HepG2 (cell line): ENCODE measurements around the gene RDH16. TPM values are rescaled to one million over a fixed set of nuclear protein-coding genes. Genes with fewer than 3 reads are reported as not detected.

Experiments used
- ATAC-seq: fragments of 200-7000 bp; cut with Tn5 transposase; 3 replicates; pipeline ENCODE4 v1.9.1; 2020; ENCODE audit warnings: mild to moderate bottlenecking, moderate library complexity
- BruUV-seq: library from RNA; stranded (reverse); fragments of 400-500 nt; replicated peaks from 2 replicates; lab custom pipeline; 2021; lab: Mats Ljungman, UMichigan
- CTCF ChIA-PET: fragments of 300-600 bp; formaldehyde crosslinking; extraction: SDS; loops from one replicate; lab custom pipeline; 2021; ENCODE audit warnings: low total read pairs, inconsistent platforms, low intra/inter-chr PET ratio; lab: Yijun Ruan, JAX
- POLR2A ChIA-PET: fragments of 350-600 bp; sonication (Branson Sonifier 250); formaldehyde crosslinking; loops from one replicate; lab custom pipeline; 2020; ENCODE audit warnings: antibody characterized with exemption, inconsistent platforms; lab: Yijun Ruan, JAX
- DNase-seq: peaks from one replicate; pipeline ENCODE4 v3.0.0-alpha.2; 2015; ENCODE audit warnings: low spot score
- FAIRE-seq: peaks from 3 replicates; lab custom pipeline; 2011; peaks lifted over from hg19 to GRCh38; lab: Jason Lieb, UNC
- H2AFZ ChIP-seq: one replicate; pipeline ENCODE4 v1.6.1; 2011; ENCODE audit warnings: low read length, inconsistent platforms
- H3K27ac ChIP-seq: fragments of 300-600 bp; 3 replicates; pipeline ENCODE4 v1.8.0; 2011; ENCODE audit warnings: mixed run types, mild to moderate bottlenecking, mixed read lengths, low read length, inconsistent platforms; ENCODE audit not compliant: insufficient read depth; ENCODE audit errors: extremely low read length
- H3K27me3 ChIP-seq, 2 experiments: fragments of 200-600 bp in 1 of 2; 2 replicates in 1 of 2; 3 replicates in 1 of 2; pipeline versions ENCODE4 v1.6.0 to v1.8.0; 2011; ENCODE audit warnings: low read length in 2 of 2, mild to moderate bottlenecking in 2 of 2, moderate library complexity in 2 of 2, inconsistent platforms in 1 of 2; ENCODE audit not compliant: insufficient read depth in 2 of 2, control insufficient read depth in 1 of 2
- H3K36me3 ChIP-seq, 2 experiments: fragments of 200-600 bp in 1 of 2; replicated peaks in 1 of 2; 2 replicates in 1 of 2; 3 replicates in 1 of 2; pipeline versions ENCODE4 v1.5.1 to v1.8.0; 2011; ENCODE audit warnings: low read length in 2 of 2, inconsistent platforms in 1 of 2; ENCODE audit not compliant: insufficient read depth in 2 of 2, control insufficient read depth in 1 of 2
- H3K4me1 ChIP-seq: 2 replicates; pipeline ENCODE4 v1.5.1; 2012; ENCODE audit warnings: low read length, inconsistent platforms; ENCODE audit not compliant: insufficient read depth
- H3K4me2 ChIP-seq: 2 replicates; pipeline ENCODE4 v1.6.0; 2011; ENCODE audit warnings: low read depth, low read length, inconsistent platforms
- H3K4me3 ChIP-seq, 3 experiments: fragments of 200-600 bp in 1 of 3; sonication (generic), shearing (Covaris generic) in 1 of 3; replicated peaks in 1 of 3; 2 replicates each; pipeline ENCODE4 v1.5.1; 2011 to 2016; ENCODE audit warnings: low read length in 3 of 3, inconsistent platforms in 2 of 3, low read depth in 2 of 3, mild to moderate bottlenecking in 2 of 3, control low read depth in 1 of 3, mixed read lengths in 1 of 3; ENCODE audit not compliant: insufficient read depth in 1 of 3
- H3K79me2 ChIP-seq: one replicate; pipeline ENCODE4 v1.6.1; 2011; ENCODE audit warnings: low read length, inconsistent platforms; ENCODE audit not compliant: insufficient read depth
- H3K9ac ChIP-seq: 2 replicates; pipeline ENCODE4 v1.6.0; 2011; ENCODE audit warnings: mild to moderate bottlenecking, low read depth, low read length, inconsistent platforms; ENCODE audit not compliant: insufficient read depth
- H3K9me3 ChIP-seq: 2 replicates; pipeline ENCODE4 v1.5.1; 2012; ENCODE audit warnings: mild to moderate bottlenecking, low read length
- H4K20me1 ChIP-seq: 2 replicates; pipeline ENCODE4 v1.6.0; 2011; ENCODE audit warnings: inconsistent platforms, mild to moderate bottlenecking, low read length, moderate library complexity; ENCODE audit not compliant: insufficient read depth
- HMGXB3 ChIP-seq: sonication (generic); formaldehyde crosslinking; IDR thresholded peaks from 2 replicates; pipeline ENCODE4 v1.4.0; 2020; ENCODE audit warnings: missing genetic modification reagents, borderline replicate concordance
- HMGXB4 ChIP-seq, 2 experiments: sonication (generic) in 1 of 2; formaldehyde crosslinking in 1 of 2; IDR thresholded peaks; 2 replicates each; pipeline versions ENCODE4 v1.4.0 to v1.6.1; 2018 to 2020; ENCODE audit warnings: missing genetic modification reagents in 2 of 2, borderline replicate concordance in 1 of 2, low read depth in 1 of 2, mild to moderate bottlenecking in 1 of 2, missing biosample characterization in 1 of 2
- RBFOX2 ChIP-seq: fragments of 200-400 bp; formaldehyde crosslinking; IDR thresholded peaks from 2 replicates; pipeline ENCODE4 v1.6.1; 2017; ENCODE audit warnings: low read depth, mild to moderate bottlenecking, low read length
- TBP ChIP-seq: sonication (generic); formaldehyde crosslinking; IDR thresholded peaks from 2 replicates; pipeline ENCODE4 v1.5.0; 2020; ENCODE audit warnings: missing genetic modification reagents
- ZNF282 ChIP-seq: fragments of 450-650 bp; IDR thresholded peaks from 2 replicates; pipeline ENCODE4 v1.6.1; 2018; ENCODE audit not compliant: partially characterized antibody
- ZNF343 ChIP-seq: sonication (generic); formaldehyde crosslinking; IDR thresholded peaks from 2 replicates; pipeline ENCODE4 v1.4.0; 2020; ENCODE audit warnings: mild to moderate bottlenecking, missing genetic modification reagents
- ZNF556 ChIP-seq: sonication (generic); formaldehyde crosslinking; IDR thresholded peaks from 2 replicates; pipeline ENCODE4 v1.4.0; 2020; ENCODE audit warnings: mild to moderate bottlenecking, missing genetic modification reagents, borderline replicate concordance
- ZNF788 ChIP-seq: sonication (generic); formaldehyde crosslinking; IDR thresholded peaks from 2 replicates; pipeline ENCODE4 v1.5.0; 2020; ENCODE audit warnings: mild to moderate bottlenecking, missing genetic modification reagents, borderline replicate concordance
- WGBS: methylation state at CpG from one replicate; pipeline ENCODE4 v1.1.6; 2017; ENCODE audit warnings: low lambda C conversion rate; 5-methylcytosine and 5-hydroxymethylcytosine counted together
- in situ Hi-C: cut with HindIII; loops from 2 replicates; pipeline ENCODE4 v1.10.0; 2017; ENCODE audit warnings: low pct_unique_long_range_greater_than_20kb; ENCODE audit not compliant: extremely low pct_ligation_motif_present
- intact Hi-C: fragments of 100-400 bp; cut with micrococcal nuclease; formaldehyde crosslinking; loops from one replicate; pipeline ENCODE4 v1.10.0; 2022; ENCODE audit not compliant: unreplicated experiment
- polyA plus RNA-seq, 8 experiments: library from polyadenylated mRNA; depleted of rRNA in 3 of 8; stranded (reverse) in 7 of 8; unstranded in 1 of 8; fragments of >200 nt; fragmentation: Illumina TruSeq in 4 of 8; extraction: Trizol in 4 of 8; gene quantifications; 2 replicates each; pipeline versions ENCODE4 v1.2.1 to v1.2.3, GENCODE V29; 2011 to 2016; ENCODE audit warnings: low read depth in 4 of 8, missing spikeins in 1 of 8, mixed read lengths in 1 of 8; ENCODE audit not compliant: insufficient read depth in 1 of 8
- total RNA-seq, 5 experiments: library from RNA; depleted of rRNA; stranded (reverse); fragments of >200 nt; fragmentation: Illumina TruSeq; extraction: Trizol; gene quantifications; 2 replicates each; pipeline ENCODE4 v1.2.3, GENCODE V29; 2016; ENCODE audit warnings: low read depth in 1 of 5
- TF ChIP-seq, protein P1 (sequence below): sonication (generic); formaldehyde crosslinking; IDR thresholded peaks from 2 replicates; pipeline ENCODE4 v1.5.0; 2020; ENCODE audit warnings: mild to moderate bottlenecking, missing genetic modification reagents, moderate library complexity

Gene RDH16
- total and polyA plus RNA-seq, 2 of the 13 experiments (the other 11 are each of a cell fraction or from before 2014, with no cell fraction given), result 0.05 to 0.13 TPM

DNA sequence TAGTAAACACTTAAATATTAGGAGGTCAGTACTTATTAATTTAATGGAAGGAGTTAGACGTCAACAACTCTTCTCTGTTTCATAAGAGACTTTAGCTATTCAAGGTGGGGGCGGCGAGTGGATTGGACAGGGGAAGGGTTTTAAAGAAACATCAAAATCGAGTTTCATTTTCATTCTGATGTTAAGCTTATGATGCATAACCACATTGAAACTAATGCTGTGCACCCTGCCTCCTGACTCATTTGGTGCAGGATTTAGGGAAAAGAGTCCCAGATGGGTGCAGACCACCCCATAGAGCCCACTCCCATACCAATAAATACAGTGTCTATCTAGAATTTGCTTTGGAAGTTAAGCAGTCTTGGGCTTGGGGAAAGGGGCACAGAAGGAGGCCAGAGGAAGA, 41.6 kb upstream of the RDH16 start:
- H3K36me3 ChIP-seq, result peaks cover 8 to 26% of the 10 kb centered on the region in 2 experiments
- H2AFZ ChIP-seq, result no peak overlapping the region
- 83% methylated on average over 4 of the region's 4 CpGs for WGBS
- ChIA-PET POLR2A (no interaction called here), CTCF (no interaction called here)
- FAIRE-seq (no peak), DNase-seq (no peak), ATAC-seq (no peak)
- in situ Hi-C loops, result no loop called here
- intact Hi-C loops, result no loop called here
- no peak overlapping the region for H3K9ac ChIP-seq
- H3K4me1 ChIP-seq, result peaks cover 16% of the 10 kb centered on the region
- TF ChIP-seq ZNF556 (CRISPR knock-in tag), result no peak
- no peak for TF ChIP-seq RBFOX2
- no peak for TF ChIP-seq TBP
- TF ChIP-seq ZNF788 (CRISPR knock-in tag), result no peak
- H4K20me1 ChIP-seq, result peaks cover 4% of the 10 kb centered on the region
- no TSS peak for BruUV-seq
- H3K27ac ChIP-seq, result no peak overlapping the region
- no peak overlapping the region for H3K4me3 ChIP-seq
- H3K4me2 ChIP-seq, result no peak overlapping the region
- no peaks in the 10 kb centered on the region; a peak in 1 of 5 replicates for H3K27me3 ChIP-seq
- H3K9me3 ChIP-seq, result no peaks in the 10 kb centered on the region
- peaks cover 2% of the 10 kb centered on the region for H3K79me2 ChIP-seq

- intact Hi-C loops, result no loop called here
- no peak for TF ChIP-seq HMGXB3 (CRISPR knock-in tag)
- TF ChIP-seq, protein P1, sequence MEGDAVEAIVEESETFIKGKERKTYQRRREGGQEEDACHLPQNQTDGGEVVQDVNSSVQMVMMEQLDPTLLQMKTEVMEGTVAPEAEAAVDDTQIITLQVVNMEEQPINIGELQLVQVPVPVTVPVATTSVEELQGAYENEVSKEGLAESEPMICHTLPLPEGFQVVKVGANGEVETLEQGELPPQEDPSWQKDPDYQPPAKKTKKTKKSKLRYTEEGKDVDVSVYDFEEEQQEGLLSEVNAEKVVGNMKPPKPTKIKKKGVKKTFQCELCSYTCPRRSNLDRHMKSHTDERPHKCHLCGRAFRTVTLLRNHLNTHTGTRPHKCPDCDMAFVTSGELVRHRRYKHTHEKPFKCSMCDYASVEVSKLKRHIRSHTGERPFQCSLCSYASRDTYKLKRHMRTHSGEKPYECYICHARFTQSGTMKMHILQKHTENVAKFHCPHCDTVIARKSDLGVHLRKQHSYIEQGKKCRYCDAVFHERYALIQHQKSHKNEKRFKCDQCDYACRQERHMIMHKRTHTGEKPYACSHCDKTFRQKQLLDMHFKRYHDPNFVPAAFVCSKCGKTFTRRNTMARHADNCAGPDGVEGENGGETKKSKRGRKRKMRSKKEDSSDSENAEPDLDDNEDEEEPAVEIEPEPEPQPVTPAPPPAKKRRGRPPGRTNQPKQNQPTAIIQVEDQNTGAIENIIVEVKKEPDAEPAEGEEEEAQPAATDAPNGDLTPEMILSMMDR (CRISPR knock-in tag), result no peak
- no peak for TF ChIP-seq HMGXB4 (CRISPR knock-in tag; IDR thresholded peaks at IDR 0.05; ENCODE audit: borderline replicate concordance in 1 of 2, low read depth in 1 of 2)
- TF ChIP-seq ZNF343 (CRISPR knock-in tag), result no peak
- TF ChIP-seq ZNF282, result no peak
Measured at GRCh38 chr12:56998316-56998715, 40.9 kb upstream of the RDH16 start.

More at GRCh38 chr12:56998316-56998715, 40.9 kb upstream of the RDH16 start:
- H3K9me3 ChIP-seq, result no peaks in the 10 kb centered on the region
- ChIA-PET CTCF (no interaction called here), POLR2A (no interaction called here)
- H3K4me1 ChIP-seq, result peaks cover 18% of the 10 kb centered on the region
- H3K9ac ChIP-seq, result no peak overlapping the region
- H3K4me2 ChIP-seq, result no peak overlapping the region
- H2AFZ ChIP-seq, result no peak overlapping the region
- in situ Hi-C loops, result no loop called here
- ATAC-seq, result no peak
- no peak overlapping the region for H3K27ac ChIP-seq
- no TSS peak for BruUV-seq
- H3K4me3 ChIP-seq, result no peak overlapping the region
- WGBS, result 98% methylated on average over 6 of the region's 6 CpGs
- no peak for DNase-seq
- H3K36me3 ChIP-seq, result peaks cover 8 to 19% of the 10 kb centered on the region in 2 experiments
- peaks cover 4% of the 10 kb centered on the region for H4K20me1 ChIP-seq
- H3K79me2 ChIP-seq, result peaks cover 2% of the 10 kb centered on the region
- H3K27me3 ChIP-seq, result no peaks in the 10 kb centered on the region; a peak in 1 of 5 replicates
- FAIRE-seq, result no peak
